HG02642 (cell line): Measurements from ENCODE around the gene RER1.

Source experiments
- ATAC-seq: cut with Tn5 transposase; IDR thresholded peaks from one replicate; pipeline ENCODE4 v1.9.1; 2021; ENCODE audit warnings: mild to moderate bottlenecking; ENCODE audit not compliant: unreplicated experiment, poor library complexity

The RER1 gene

DNA sequence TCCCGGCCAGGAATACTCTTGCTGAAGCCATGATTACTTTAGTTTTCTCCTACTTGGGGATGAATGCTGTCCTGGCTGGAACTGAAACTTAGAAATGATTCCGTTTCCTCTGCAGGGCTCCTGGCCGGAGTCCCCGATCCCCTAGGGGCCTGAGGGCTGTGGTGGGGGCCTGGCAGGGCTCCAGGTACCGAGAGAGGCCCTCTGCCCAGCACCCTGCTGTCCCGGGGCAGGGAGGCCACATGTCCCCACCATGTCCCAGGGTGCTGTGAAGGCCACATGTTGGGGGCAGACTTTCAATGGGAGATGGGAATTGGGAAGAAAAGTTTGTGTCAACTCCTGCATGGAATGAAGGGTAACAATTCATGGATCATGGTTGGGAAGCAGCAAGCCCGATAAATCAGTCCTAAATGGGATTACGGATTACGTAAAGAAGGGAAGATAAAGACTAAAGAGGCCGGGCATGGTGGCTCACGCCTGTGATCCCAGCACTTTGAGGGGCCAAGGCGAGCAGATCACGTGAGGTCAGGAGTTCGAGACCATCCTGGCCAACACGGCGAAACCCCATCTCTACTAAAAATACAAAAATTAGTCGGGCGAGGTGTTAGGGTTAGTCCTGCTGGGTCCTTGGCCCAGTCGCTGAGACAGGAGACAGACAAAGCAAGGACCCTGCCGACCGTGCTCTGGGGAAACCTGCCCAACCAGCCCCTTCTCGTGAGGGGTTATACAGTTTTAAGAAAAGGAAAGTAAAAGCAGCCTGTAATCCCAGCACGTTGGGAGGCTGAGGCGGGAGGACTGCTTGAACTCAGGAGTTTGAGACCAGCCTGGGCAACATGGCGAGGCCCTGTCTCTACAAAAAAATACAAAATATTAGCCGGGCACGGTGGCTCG lies 37.8 kb upstream of the RER1 start:
- ATAC-seq: no peak

DNA sequence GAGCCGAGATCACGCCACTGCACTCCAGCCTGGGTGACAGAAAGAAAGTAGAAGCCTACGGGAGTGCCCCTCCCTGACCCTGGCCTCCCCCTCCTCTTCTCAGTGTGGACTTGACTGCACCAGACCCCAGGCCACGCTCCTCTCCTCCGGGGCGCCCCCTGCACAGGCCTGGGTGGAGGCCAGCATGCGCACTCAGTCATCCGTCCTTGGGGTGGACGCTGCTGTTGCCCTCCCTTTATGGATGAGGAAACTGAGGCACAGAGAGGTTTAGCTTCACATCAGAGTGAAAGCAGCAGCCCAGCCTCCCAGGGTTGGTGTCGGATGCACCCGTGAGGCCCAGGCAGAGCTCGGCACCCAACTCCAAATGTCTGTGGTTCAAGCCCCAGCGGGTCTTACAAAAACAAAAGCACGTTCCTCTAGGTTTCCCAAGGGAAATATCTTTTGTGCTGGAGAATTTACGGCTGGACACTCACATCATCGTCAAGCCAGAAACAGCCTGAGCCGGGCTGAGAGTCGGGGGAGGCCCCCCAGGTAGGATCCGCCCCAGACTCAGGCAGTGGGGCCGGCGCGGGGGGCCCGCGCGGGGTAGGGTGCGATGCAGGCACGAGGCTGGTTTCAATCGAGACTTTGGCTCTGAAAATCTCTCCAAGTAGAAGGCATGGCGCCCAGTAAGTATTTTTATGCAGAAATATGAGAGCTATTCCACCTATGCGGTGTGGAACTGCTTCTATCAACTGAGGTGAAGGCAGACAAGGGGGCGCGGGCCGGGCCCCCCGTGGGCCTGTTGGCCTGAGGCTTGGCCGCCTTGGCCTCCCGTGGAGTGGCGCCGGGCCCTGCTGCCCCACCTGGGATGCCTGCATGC lies 36.9 kb upstream of the RER1 start:
- no peak for ATAC-seq

DNA sequence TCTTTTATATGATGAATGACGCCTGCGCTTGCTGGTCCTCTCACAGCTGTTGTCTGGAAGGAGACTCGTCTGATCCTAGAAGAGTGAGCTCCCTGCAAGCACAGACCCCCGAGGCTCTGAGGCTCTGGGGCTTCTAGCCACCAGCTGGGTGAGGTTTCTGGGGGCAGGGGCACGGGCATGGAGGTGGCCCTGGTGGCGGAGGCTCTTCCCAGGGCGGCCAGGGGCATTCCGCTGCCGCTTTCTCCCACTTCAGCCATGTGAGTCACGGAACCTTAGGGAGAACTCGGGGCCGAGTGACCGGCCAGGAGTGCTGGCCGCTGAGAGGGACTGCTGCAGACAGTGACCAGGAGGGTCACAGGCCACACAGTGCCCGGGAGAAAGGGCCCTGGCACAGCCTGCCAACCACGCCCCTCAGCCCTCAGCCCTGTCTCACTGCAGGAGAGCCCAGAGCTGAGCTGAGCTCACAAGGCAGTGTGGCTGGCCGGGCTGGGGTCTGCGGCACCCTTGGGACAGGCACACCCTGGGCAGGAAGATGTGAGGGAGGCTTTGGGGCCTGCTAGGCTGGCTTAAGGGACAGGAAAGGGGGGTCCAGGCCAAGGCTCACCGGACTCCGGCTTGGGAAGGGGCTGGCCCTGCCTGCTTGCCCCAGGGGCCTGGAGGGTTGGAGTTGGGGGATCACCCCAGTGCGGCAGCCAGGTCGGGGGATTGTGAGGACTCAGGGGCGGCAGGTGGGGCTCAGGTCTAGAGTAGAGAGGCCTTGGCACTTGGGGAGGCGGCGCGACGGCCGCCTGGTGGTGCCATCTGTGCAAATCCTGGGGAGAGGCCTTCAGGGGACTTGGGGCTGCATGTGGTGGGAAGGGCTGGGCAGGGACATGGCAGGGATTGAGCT lies 36.0 kb upstream of the RER1 start:
- no peak for ATAC-seq

DNA sequence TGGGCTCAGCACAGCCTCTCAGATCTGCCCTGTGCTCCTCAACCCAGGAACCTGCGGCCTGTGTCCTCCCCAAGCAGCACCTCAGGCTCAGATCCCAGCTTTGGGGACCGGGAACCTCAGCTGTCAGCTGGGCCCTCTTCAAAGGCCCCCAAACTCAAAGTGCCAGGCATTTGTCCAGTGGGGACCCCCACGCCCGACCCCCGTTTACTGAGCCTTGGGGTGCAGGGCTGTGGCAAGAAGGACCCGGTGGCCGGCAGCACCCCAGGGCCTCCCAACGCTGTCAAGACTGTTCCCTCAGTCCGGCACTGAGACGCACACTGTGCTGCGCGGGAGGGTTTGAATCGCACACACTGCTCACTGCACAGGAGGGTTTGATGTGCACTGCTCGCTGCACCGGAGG lies 35.2 kb upstream of the RER1 start:
- ATAC-seq: no peak

DNA sequence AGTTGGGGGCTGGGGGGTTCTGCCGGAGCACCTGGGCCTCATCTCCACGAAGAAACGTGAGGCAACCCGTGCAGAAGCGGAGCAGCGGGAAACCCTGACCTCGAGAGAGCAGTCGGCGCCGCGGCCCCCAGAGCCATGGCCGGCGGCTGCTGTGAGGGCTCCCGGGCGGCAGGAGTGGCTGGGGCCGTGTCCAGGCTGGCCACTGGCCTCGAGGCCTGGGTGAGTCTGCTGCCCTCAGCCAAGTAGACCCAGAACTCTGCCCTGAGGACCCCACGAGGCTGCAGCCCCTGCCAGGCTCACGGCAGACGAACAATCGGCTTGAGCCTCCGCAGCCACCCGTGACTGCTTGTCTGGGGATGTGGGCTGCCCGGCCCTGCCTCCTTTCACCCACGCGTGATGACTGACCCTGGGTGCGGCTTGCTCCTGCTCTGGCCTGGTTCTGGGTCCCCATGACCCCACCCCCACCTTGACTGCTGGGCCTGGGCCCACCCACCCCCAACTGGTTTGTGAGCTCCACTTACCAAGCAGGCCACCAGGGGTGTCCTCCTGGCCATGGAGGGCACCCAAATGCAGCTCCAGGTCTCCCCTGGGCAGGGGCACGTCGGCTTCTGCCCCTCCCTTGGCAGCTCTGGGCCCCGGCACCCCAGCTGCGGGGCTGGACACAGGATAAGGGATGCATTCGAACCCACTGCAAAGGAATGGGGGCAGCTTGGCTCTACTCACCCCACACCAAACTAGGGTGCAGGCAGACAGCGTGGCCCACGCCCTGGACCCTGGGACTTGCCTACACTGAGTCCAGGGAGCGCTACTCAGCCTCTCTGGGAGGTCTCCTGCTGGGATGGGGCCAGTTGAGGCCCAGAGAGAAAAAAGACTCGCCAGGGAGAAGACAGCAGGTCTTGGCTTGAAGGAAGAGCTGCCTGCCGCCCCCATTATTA lies 34.5 kb upstream of the RER1 start:
- ATAC-seq: no peak

DNA sequence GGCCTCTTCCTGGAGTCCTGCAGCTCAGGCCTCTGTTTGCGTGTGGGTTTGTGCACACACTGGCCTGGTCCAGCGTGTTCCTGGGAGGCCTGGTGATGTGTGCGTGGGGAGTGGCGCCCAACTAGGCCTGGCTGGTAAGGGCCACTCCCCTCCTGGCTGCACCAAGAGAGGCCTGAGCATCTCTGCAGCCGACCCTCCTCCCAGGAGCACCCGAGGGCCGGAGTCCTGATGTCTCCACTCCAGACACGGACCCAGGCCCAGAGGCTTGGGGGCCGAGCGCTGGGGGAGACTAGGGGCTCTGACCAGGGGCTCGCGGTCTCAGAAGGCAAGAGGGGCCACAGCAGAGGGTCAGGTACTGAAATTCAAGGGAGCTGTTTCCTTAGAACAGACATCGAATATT lies 33.6 kb upstream of the RER1 start:
- no peak for ATAC-seq

DNA sequence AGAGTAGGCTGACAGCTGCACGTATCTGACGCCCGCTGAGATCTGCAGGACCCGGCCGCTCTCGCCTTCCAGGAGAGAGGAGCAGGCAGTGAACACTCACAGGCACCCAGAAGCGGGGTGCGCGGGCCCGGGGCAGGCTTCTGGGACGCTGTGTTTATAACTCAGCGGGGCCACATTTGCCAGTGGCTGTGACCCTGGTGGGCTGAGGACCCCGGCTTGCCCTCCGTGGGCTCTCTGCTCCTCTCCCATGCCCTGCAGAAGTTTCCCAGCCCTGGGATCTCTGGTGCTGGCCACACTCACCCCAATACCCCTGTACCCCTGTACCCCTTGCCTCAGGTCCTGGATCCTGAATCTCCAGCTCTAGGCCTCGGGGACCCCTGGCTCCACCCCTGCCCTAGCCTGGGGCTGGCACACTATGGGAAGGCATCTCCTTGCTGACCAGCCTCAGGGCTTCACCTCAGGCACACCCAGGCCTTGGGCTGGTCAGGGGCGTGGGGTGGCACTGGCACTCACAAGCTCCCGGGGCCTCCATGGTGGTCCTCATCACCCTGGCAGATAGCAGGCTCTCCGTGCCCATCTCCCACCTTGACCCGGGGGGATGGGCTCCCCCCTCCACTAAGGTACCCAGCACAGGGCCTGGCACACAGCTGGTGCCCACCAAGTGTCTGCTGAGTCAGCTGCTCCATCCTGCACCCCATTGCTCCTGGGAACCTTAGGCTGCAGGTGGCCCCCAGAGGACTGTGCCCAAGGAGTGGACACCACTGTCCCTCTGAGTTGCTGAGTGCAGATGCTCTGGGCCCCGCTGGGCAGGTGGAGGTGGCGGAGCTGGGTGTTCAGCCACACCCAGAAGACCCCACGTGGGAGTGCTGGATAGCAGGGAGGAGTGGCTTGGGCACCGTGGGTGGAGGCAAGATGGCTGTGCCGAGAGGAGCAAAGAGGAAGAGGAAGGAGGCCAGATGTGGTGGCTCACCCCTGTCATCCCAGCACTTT lies 32.7 kb upstream of the RER1 start:
- no peak for ATAC-seq

DNA sequence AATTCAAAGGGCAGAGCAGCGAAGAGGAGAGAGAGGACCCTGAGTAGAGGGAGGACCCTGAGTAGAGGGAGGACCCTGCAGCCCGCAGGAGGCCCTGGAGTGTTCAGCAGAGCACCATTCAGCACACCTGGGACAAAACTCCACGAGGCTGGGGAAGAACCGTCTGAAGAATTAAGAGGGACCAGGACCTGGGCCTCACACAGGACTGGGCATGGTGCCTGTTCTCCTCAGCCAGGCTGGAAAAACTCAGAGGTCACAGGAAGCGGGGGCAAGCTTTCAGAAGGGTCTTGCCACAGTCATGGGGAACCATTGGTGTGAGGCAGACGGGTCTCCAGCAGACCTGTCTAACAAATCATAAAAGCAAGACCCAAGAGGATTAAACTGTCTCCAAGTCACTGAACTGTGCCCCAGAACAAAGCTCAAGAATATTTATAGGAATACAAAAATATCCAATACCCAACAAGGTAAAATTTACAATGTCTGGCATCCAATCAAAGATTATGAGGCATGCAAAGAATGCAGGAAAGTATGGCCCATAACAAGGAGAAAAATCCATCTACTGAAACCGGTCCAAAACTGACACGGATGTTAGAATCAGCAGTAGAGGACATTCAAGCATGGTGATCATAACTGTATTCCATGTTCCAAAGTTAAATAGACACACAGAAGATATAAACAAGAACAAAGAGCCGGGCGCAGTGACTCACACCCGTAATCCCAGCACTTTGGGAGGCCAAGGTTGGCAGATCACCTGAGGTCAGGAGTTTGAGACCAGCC lies 30.9 kb upstream of the RER1 start:
- no peak for ATAC-seq

DNA sequence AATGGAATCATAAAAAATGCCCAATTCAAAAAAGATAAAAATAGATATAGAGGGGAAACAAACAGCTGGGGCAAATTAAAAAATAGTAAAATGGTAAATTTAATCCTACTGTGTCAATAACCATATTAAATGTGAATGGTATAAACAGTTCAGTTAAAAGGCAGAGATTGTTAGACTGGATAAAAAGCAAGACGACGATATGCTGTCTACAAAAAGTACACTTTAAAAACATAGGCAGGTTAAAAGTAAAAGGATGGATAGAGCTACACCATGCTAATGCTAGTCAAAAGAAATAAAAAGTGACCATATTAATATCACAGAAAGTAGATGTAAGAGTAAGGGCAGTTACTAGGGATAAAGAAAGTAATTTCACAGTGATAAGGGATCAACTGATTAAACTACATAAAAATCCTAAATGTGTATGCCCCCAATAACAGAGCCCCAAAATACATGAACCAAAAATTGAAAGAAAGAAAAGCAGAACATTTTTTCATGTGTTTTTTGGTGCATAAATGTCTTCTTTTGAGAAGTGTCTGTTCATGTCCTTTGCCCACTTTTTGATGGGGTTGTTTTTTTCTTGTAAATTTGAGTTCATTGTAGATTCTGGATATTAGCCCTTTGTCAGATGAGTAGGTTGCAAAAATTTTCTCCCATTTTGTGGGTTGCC lies 27.7 kb upstream of the RER1 start:
- no peak for ATAC-seq

DNA sequence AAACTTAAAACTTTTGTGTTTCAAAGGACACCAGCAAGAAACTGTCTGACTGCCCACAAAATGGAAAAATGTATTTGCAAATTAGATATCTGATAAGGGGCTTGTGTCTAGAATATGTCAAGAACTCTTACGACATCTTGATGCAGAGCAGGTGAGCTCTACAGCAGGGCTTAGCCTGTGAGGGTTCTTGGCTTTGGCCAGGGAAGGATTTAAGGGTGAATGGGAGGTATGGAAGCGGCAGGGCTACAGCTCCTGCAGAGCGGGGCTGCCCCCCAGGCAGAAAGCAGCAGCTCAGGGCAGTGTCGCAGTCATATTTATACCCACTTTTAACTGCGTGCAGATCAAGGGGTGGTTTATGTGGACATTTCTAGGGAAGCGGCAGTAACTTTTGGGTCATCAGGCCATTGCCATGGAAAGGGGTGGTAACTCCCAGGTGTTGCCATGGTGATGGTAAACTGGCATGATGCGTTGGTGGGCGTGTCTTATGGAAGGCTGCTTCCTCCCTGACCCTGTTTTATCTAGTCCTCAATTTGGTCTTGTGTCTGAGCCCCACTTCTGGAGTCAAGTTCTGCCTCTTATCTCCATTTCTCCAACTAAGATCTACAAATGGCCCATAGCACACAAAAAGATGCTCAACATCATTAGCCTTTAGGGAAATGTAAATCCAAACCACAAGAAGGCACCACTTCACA lies 23.4 kb upstream of the RER1 start:
- no peak for ATAC-seq

DNA sequence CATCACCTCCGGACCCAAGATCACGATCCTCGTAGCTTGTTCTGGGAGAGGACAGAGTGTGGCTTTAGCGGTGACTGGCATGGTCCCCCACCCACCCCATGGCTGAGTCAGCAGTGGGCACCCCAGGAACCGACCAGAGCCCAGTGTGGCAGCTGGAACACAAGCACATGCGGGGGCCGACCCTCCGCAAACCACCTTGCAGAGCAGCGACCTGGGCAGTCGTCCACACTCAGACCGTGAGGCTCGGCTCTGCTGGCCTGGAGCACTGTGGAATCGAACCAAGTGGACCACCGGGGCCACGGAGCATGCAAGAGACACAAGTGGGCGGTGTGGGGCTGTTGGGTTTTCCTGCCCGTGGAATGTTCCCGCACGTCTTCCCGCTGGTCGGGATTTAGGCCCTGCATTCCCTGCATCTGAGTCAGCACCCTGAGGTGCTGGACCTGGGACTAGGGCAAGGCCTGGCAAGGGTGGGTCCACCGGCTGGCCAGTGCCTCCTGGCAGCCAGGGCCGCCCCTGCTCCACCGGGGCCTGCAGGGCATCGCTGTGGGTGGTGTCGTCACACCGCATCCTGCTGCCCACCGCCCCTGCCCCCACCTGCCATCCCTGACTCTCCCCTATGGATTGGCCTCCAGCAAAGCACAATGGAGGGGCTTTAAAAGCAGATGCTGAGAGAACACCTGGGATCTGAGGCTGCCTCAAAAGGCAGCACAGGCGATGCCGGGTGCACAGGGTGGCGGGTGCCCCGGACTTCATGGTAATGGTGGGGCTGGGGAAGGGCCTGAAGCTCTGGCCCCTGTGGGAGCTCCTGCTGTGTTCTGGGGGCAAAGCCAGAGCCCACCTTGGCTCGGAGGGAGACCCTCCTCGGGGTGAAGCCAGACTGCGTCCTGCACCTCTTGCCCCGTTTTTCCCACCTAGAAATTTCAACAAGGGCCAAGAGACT lies 18.8 kb upstream of the RER1 start:
- ATAC-seq: no peak

DNA sequence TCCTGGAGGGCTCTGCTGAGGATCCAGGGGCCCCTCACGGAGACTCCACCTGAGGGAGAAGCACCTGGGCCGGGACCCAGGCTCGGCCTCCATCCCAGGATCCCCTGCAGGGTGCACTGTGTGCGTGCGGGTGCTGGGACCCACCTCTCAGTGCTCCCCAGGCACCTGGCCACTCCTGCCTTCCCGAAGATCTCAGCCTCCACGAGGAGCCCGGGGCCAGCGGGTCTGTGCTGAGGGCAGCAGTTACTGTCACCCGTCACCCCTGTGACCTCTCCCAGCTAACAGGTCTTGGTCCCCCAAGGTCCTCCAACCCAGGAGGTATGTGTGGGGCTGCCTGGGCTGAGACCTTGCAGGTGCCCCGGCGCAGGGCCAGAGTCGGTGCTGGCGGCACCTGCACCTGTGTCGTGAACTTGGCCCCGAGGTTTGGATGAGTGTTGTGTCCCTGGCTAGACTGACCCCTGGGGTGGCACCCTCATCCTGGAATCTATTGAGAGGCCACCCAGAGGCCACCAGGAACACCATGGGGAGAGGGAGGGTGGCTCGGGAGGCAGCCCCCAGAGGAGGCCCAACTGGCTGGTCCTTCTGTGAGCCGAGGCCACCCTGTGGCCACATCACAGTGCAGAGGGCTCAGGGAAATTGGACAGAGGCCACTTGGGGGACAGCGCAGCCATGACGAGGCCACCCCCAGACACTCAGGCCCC lies 17.9 kb upstream of the RER1 start:
- no peak for ATAC-seq

DNA sequence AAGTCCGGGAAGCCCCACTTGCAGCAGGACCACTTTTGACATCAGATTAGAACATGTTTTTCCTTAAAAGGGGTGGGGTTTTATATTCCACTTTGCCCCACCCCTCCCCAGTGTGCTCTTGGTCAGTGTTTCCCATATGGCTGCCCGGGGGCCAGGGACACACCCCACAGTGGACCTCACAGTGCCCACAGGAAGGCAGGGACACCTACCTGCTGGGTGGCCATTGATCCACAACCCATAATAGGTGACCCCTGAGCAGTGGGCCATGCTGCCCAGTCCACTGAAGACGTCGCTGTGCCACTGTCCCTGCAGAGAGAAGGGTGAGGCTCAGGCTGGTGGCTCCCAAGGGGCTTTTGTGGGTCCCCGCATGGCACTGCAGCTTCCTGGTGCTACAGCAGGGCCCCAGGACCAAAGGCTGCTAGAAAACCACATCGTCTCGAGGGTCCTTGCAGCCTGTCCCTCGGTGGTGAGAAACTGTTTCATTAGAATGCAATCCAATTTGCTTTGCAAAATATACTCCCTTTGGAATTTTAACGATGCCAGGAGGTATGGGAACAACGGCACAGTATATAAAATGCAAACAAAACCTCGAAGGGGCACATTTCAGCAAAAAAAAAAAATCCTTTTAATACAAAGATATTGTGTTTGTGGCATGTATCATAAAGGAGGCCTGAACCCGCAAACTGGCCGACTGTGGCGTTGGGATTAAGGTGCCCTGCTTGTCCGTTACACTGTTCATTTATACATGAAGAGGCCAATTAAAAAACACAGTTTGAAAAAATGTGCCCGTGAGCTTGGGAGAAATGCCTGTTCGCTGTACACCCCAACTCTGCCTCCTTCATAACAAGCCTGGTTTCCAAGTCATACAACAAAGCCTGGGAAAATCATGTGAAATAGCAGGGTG lies 17.1 kb upstream of the RER1 start:
- ATAC-seq: no peak
